H1 (cell line): ENCODE data around the gene CYP2J2. TPM values are rescaled to one million over a fixed set of nuclear protein-coding genes. Genes with fewer than 3 reads are reported as not detected.

ENCODE experiments used
- BACH1 ChIP-seq: IDR thresholded peaks from 2 replicates; pipeline ENCODE4 v1.6.1; 2012; ENCODE audit warnings: low read length, improper control_type of control experiment
- CREB1 ChIP-seq: IDR thresholded peaks from 2 replicates; pipeline ENCODE4 v1.6.1; 2012; ENCODE audit warnings: inconsistent platforms
- POLR2A ChIP-seq, 2 experiments: IDR thresholded peaks; 1 replicate in 1 of 2; 2 replicates in 1 of 2; pipeline ENCODE4 v1.6.1; 2011; ENCODE audit warnings: low read depth in 2 of 2, low read length in 2 of 2, mild to moderate bottlenecking in 2 of 2; ENCODE audit errors: control extremely low read depth in 1 of 2
- RFX5 ChIP-seq: IDR thresholded peaks from 2 replicates; pipeline ENCODE4 v1.6.1; 2011; ENCODE audit warnings: low read depth, low read length, improper control_type of control experiment, borderline replicate concordance
- YY1 ChIP-seq: IDR thresholded peaks from 2 replicates; pipeline ENCODE4 v1.6.1; 2011; ENCODE audit warnings: low read depth, mild to moderate bottlenecking, low read length
- polyA plus RNA-seq, 7 experiments: library from polyadenylated mRNA; depleted of rRNA in 3 of 7; stranded (reverse) in 5 of 7; unstranded in 2 of 7; fragments of >200 nt in 5 of 7; fragments of 200-250 nt in 2 of 7; gene quantifications; 1 replicate in 5 of 7; 2 replicates in 1 of 7; 4 replicates in 1 of 7; pipeline versions ENCODE4 v1.2.1 to v1.2.3, GENCODE V29; 2011 to 2013; ENCODE audit warnings: missing spikeins in 2 of 7, mixed read lengths in 2 of 7
- total RNA-seq: library from RNA; stranded (reverse); fragmentation: NEBNext Ultra II Directional; extraction: Animal tissue kit (Norgen Biotek cat#: 25700); gene quantifications from 2 replicates; pipeline ENCODE4 v1.2.1, GENCODE V29; 2021

The CYP2J2 gene
- total and polyA plus RNA-seq, 2 of the 8 experiments (the other 6 are each of a cell fraction or from before 2014, with no cell fraction given): 0.59 to 2.1 TPM

DNA sequence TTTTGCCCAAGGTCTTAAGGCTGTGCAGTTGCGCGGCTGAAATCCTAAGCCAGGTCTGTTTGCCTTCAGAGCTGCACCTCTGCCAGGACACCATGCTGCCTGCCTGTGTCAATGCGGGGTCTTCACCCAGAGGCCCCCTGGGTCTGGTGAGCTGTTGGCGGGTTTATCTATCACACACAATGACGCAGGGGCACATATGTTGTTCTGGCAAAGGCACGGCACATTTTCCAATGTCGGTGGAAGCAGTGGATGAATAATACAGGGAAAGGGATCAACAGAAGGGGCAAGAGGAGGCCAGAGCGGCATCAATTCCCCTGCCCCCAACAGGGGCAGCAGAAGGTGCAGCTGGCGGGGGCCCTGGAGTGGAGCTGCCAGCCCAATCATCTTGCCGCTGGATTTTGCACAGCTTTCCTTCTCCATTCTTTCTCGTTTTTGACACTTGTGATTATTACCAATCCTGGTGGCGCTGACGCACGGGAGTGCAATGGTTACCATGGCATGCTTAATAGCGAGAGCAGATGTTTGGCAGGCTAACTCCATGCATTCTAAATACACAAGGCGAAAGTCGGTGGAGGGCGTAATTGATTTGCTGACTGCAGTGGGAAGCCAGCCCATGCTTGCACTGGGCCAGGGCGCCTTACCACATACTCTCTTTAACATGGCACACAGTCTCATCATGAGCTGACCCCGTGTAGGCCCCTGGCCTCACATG, 45.8 kb upstream of the CYP2J2 start (continued):
- TF ChIP-seq RFX5 (no peak), YY1 (no peak), BACH1 (no peak), CREB1 (no peak), POLR2A (IDR thresholded peaks at IDR 0.05; ENCODE audit: control extremely low read depth in 1 of 2, low read depth in 2 of 2, low read length in 2 of 2) (no peak)
- TF ChIP-seq, all 59 proteins: peak for 0
